K562 (cell line): ENCODE data around the gene SPAG9. TPM values are rescaled to one million over a fixed set of nuclear protein-coding genes. Genes with fewer than 3 reads are reported as not detected.

Experiments used
- CTBP1 ChIP-seq: fragments of 450-650 bp; IDR thresholded peaks from 2 replicates; pipeline ENCODE4 v1.6.1; 2016; ENCODE audit warnings: borderline replicate concordance
- FOXA1 ChIP-seq: fragments of 450-650 bp; IDR thresholded peaks from 2 replicates; pipeline ENCODE4 v1.6.1; 2016; ENCODE audit warnings: mild to moderate bottlenecking, borderline replicate concordance
- HIVEP1 ChIP-seq: fragments of 250-450 bp; sonication (Bioruptor Pico); IDR thresholded peaks from 2 replicates; pipeline ENCODE4 v1.4.0; 2020; ENCODE audit warnings: mild to moderate bottlenecking
- HMGXB4 ChIP-seq: sonication (generic); formaldehyde crosslinking; IDR thresholded peaks from 2 replicates; pipeline ENCODE4 v1.8.1; 2023; ENCODE audit warnings: mild to moderate bottlenecking, missing genetic modification reagents
- MCM7 ChIP-seq, 2 experiments: fragments of 450-650 bp; IDR thresholded peaks; 2 replicates each; pipeline ENCODE4 v1.6.1; 2016 to 2018
- ZNF124 ChIP-seq: sonication (generic); formaldehyde crosslinking; IDR thresholded peaks from 2 replicates; pipeline ENCODE4 v1.8.1; 2022; ENCODE audit warnings: missing genetic modification reagents
- ZNF76 ChIP-seq: fragments of 250-450 bp; sonication (Bioruptor Pico); IDR thresholded peaks from 2 replicates; pipeline ENCODE4 v1.4.0; 2020; ENCODE audit warnings: mild to moderate bottlenecking, moderate library complexity, borderline replicate concordance
- polyA plus RNA-seq, 8 experiments: library from polyadenylated mRNA; depleted of rRNA in 4 of 8; stranded (reverse) in 5 of 8; unstranded in 3 of 8; fragments of >200 nt; fragmentation: Nextera tagmentation in 2 of 8; fragmentation: Illumina TruSeq in 1 of 8; extraction: Ambion mirVana in 2 of 8; extraction: Trizol in 1 of 8; gene quantifications; 2 replicates each; pipeline versions ENCODE4 v1.2.1 to v1.2.3, GENCODE V29; 2011 to 2014; ENCODE audit warnings: inconsistent platforms in 1 of 8, missing spikeins in 1 of 8
- total RNA-seq, 7 experiments: library from RNA; depleted of rRNA in 6 of 7; stranded (reverse); fragments of >200 nt in 6 of 7; fragmentation: Illumina TruSeq in 2 of 7; extraction: Trizol in 2 of 7; gene quantifications; 2 replicates each; pipeline versions ENCODE4 v1.2.1 to v1.2.3, GENCODE V29; 2011 to 2021; ENCODE audit warnings: low replicate concordance in 1 of 7
- TF ChIP-seq, protein P1 (sequence below): sonication (generic); formaldehyde crosslinking; IDR thresholded peaks from 2 replicates; pipeline ENCODE4 v1.8.0; 2022; ENCODE audit warnings: missing genetic modification reagents, mild to moderate bottlenecking, borderline replicate concordance
- TF ChIP-seq, protein P2 (sequence below), 3 experiments: fragments of 200-800 bp in 1 of 3; fragments of 250-450 bp in 1 of 3; fragments of 450-650 bp in 1 of 3; sonication (Bioruptor Pico) in 1 of 3; sonication (Bioruptor generic) in 1 of 3; formaldehyde crosslinking in 1 of 3; IDR thresholded peaks; 2 replicates each; pipeline versions ENCODE4 v1.6.1 to v1.8.0; 2016 to 2022; ENCODE audit warnings: mild to moderate bottlenecking in 2 of 3, missing genetic modification characterization in 2 of 3, missing compliant biosample characterization in 1 of 3, moderate library complexity in 1 of 3

The SPAG9 gene
- total and polyA plus RNA-seq, 9 of the 15 experiments (the other 6 are each of a cell fraction or from before 2014, with no cell fraction given): 12.2 to 99.2 (median 58.2) TPM

- TF ChIP-seq HMGXB4: 0 out of 2 replicates have a peak, but pooled peaks have one; percentile 10
- TF ChIP-seq ZNF76 (CRISPR knock-in tag): no peak
- TF ChIP-seq HIVEP1 (CRISPR knock-in tag): no peak
- TF ChIP-seq, protein P1, sequence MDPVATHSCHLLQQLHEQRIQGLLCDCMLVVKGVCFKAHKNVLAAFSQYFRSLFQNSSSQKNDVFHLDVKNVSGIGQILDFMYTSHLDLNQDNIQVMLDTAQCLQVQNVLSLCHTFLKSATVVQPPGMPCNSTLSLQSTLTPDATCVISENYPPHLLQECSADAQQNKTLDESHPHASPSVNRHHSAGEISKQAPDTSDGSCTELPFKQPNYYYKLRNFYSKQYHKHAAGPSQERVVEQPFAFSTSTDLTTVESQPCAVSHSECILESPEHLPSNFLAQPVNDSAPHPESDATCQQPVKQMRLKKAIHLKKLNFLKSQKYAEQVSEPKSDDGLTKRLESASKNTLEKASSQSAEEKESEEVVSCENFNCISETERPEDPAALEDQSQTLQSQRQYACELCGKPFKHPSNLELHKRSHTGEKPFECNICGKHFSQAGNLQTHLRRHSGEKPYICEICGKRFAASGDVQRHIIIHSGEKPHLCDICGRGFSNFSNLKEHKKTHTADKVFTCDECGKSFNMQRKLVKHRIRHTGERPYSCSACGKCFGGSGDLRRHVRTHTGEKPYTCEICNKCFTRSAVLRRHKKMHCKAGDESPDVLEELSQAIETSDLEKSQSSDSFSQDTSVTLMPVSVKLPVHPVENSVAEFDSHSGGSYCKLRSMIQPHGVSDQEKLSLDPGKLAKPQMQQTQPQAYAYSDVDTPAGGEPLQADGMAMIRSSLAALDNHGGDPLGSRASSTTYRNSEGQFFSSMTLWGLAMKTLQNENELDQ (CRISPR knock-in tag): no peak
- TF ChIP-seq ZNF124: no peak
- TF ChIP-seq CTBP1: 0 out of 2 replicates have a peak, but pooled peaks have one; percentile 5
- no peak for TF ChIP-seq FOXA1
- TF ChIP-seq MCM7 (IDR thresholded peaks at IDR 0.05): no peak
- TF ChIP-seq, protein P2, sequence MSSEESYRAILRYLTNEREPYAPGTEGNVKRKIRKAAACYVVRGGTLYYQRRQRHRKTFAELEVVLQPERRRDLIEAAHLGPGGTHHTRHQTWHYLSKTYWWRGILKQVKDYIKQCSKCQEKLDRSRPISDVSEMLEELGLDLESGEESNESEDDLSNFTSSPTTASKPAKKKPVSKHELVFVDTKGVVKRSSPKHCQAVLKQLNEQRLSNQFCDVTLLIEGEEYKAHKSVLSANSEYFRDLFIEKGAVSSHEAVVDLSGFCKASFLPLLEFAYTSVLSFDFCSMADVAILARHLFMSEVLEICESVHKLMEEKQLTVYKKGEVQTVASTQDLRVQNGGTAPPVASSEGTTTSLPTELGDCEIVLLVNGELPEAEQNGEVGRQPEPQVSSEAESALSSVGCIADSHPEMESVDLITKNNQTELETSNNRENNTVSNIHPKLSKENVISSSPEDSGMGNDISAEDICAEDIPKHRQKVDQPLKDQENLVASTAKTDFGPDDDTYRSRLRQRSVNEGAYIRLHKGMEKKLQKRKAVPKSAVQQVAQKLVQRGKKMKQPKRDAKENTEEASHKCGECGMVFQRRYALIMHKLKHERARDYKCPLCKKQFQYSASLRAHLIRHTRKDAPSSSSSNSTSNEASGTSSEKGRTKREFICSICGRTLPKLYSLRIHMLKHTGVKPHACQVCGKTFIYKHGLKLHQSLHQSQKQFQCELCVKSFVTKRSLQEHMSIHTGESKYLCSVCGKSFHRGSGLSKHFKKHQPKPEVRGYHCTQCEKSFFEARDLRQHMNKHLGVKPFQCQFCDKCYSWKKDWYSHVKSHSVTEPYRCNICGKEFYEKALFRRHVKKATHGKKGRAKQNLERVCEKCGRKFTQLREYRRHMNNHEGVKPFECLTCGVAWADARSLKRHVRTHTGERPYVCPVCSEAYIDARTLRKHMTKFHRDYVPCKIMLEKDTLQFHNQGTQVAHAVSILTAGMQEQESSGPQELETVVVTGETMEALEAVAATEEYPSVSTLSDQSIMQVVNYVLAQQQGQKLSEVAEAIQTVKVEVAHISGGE (CRISPR knock-in tag; IDR thresholded peaks at IDR 0.05): no peak
Observed at GRCh38 chr17:51166987-51167931, 46.6 kb upstream of the SPAG9 start (continued).
